Spleen (tissue), 7 donors: ENCODE results near the gene ASB1.

ENCODE experiments used
- CTCF ChIP-seq, 11 experiments: fragments of 200-600 bp in 7 of 11; fragments of 450-650 bp in 4 of 11; sonication (generic) in 4 of 11; IDR thresholded peaks in 8 of 11; conservative IDR thresholded peaks in 3 of 11; 1 replicate in 7 of 11; 2 replicates in 4 of 11; pipeline versions ENCODE4 v1.4.0 to v1.8.0; 2016 to 2021; ENCODE audit warnings: antibody characterized with exemption in 11 of 11, inconsistent platforms in 4 of 11, mild to moderate bottlenecking in 1 of 11
- POLR2AphosphoS5 ChIP-seq, 3 donors: sonication (generic); formaldehyde crosslinking; IDR thresholded peaks; one replicate each; pipeline ENCODE4 v1.5.1; 2017; ENCODE audit warnings: antibody characterized with exemption in 3 of 3
- donor health status: DM: no; HTN: no; CAD: no; lungs with moderate emphysema.
- donor health status: DM: no; HTN: no; CAD: no.
- donor health status: DM: no; HTN: no; CAD: no.

- no peak for TF ChIP-seq CTCF (IDR thresholded peaks at IDR 0.05 in 8 of 11, conservative IDR thresholded peaks at IDR 0.05 in 3 of 11)
- TF ChIP-seq POLR2AphosphoS5 (IDR thresholded peaks at IDR 0.05), result no peak
Observed at GRCh38 chr2:238409341-238410199, 17.2 kb upstream of the ASB1 start.
